Putamen (tissue), 1 donor: Measurements from ENCODE around the gene IDI2.
"Not testable (repeated sequence)": the region's sequence is repeated elsewhere in the genome, so short reads cannot be mapped to it uniquely, and the experiment has no call there.

Source experiments
- DNase-seq: peaks from one replicate; pipeline ENCODE4 v3.0.0-alpha.2; 2016; ENCODE audit warnings: low spot score

The IDI2 gene

DNA sequence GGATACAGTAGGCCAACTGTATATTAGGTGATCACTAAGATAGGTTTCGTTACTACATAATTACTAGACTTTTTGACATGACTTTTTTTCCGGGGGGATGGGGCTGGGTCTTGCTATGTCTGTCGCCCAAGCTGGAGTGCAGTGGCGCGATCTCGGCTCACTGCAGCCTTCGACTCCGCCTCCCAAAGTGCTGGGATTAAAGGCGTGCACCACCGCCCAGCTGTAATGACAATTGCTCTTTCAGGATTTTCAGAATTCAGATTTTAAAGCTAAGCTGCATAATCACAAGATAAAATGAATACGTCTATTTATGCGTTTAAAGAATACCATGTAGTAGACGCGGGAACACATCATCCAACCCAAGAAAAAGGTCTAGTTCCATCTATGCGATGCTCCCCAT, 22.3 kb upstream of the IDI2 start:
- no peak for DNase-seq

DNA sequence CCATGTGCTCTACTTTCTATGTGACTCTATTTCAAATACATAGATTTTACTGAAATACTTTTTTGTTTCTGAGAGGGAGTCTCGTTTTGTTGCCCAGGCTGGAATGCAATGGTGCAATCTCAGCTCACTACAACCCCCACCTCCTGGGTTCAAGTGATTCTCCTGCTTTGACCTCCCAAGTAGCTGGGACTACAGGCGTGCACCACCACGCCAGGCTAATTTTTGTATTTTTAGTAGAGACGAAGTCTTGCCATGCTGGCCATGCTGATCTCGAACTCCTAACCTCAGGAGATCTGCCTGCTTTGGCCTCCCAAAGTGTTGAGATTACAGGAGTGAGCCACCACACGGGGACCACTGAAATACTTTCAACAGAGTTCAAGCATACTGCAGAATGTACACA, 19.8 kb upstream of the IDI2 start:
- no peak for DNase-seq

DNA sequence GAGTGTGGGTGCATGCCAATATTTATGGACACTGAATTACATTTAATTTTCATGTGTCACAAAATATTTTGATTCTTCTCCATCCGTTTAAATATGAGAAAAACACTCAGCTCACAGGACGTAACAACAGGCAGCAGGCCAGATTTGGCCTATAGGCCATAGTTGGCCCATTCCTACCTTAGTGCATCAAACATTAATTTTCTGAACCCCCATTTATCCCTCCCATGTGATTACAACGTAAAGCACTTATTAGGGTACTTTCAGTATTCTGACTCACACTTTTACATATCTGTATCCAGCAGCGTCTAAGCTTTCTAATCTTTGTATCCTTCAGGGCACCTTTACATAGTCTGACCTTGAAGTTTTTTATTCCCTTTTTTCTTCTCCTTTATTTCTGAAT, 19.3 kb upstream of the IDI2 start:
- no peak for DNase-seq

DNA sequence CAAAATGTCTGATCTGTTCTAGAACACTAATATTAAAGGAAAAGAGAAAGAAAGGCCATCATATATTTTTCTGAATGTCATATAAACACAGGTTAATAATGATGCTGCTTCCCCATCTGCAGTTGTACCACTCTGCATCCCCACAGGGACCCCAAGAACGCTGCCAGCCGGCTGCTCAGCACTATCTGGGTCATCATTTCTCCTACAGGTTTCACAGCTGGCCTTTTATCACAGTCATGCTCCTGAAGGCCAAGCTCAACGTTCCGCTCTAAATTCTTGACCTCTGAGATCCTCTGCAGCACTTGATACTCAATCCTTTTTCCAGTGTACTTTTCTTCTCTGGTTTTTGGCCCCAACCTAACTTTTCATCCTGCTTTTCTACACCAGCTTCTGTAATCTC, 18.5 kb upstream of the IDI2 start:
- no peak for DNase-seq

DNA sequence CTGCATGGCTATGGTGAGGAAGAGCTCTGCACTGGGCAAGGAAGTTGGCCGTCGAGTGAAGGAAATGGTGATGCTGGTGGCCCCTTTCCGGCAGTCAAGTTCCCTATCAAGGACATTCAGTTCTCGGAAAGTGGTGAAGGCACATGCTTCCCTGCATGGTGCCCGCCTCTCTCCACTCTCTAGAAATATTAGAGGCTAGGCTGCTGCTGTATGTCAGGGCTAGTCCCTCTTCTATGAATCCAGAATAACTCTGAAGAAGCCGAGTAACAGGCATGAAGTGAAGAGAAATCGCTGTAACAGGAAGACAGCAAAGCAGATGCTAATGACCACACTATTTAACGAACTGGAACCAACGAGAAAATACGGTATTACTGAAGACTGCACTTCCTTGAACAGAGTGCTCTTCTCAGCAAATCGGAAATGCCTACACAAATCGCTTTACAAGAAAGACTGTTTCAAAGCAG, 17.9 kb upstream of the IDI2 start:
- DNase-seq, result no peak

DNA sequence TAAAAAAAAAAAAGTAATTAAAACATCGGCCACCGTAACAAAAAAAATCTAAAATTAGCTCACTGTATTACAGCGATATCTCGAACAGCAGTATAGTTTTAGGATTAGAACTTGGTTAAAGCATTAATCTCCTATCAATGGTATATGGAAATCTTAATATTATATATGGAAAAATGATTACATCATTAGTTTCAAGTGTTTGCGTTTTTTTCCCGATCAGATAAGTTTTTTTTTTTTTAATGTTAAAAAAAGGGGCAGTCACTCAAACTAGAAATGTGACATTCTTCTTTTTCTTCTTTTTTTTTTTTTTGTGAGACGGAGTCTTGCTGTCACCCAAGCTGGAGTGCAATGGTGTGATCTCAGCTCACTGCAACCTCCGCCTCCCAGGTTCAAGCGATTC, 15.9 kb upstream of the IDI2 start:
- DNase-seq, result no peak

DNA sequence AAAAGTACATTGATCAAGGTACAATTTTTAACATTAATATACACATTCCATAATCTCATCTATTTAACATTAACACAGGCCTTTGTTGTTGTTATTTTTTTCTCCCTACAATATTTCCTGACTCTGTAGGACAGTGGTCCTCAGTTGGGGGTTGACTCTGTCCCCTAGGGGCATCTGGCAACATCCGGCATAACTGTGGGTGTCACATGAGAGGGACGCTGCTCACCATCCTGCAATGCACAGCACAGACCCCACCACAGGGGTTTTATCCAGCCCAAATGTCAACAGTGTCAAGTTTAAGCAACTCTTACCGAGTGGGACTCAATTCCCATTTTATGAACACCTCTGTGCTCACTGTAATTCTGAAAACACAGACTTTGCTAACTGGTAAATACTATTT, 14.5 kb upstream of the IDI2 start:
- DNase-seq, result no peak

DNA sequence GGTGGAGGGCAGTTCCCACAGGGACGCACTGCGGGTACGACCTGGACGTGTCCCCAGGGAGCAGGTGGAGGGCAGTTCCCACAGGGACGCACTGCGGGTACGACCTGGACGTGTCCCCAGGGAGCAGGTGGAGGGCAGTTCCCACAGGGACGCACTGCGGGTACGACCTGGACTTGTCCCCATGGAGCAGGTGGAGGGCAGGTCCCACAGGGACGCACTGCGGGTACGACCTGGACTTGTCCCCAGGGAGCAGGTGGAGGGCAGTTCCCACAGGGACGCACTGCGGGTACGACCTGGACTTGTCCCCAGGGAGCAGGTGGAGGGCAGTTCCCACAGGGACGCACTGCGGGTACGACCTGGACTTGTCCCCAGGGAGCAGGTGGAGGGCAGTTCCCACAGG, 13.1 kb upstream of the IDI2 start:
- not testable (repeated sequence) for DNase-seq

DNA sequence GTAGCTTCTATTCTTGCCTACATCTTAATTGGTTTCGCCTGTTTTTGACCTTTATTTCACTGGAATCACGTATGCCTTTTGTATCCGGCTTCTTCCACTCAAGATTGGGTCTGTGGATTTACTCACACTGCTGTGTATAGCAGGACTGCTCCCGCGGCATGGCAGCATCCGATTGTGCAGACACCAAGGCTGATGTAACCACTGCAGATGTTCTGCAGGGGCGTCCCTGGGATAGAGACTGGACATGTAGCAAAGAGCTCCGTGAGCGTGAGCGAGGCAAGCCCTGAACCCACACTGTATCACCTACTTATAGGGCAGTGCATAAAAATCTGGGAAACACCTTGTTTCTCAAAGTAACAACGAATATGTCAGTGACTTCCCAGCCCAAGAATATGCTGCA, 11.4 kb upstream of the IDI2 start:
- DNase-seq, result peak; percentile 37

DNA sequence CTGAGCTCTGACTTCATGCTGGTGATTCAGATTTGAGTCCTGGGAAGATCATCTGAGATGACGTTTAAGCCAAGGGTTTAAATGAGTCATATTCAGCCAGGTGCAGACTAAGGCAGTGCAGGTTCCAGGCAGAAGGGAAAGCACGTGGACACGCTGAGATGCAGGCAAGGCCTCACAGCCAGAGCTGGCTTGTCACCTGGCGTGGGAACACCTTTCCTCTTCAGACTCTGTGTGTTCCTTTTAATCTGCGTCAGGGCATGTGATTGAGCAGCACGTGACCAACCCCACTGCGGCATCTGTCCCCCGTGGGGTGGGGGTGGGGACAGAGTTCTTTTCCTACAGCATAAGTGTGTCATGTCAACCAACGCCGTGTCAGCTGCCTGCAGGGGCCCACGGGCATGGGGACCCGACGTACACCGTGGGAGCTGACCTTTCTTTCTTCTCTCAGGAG, 10.7 kb upstream of the IDI2 start:
- DNase-seq, result peak; percentile 67

DNA sequence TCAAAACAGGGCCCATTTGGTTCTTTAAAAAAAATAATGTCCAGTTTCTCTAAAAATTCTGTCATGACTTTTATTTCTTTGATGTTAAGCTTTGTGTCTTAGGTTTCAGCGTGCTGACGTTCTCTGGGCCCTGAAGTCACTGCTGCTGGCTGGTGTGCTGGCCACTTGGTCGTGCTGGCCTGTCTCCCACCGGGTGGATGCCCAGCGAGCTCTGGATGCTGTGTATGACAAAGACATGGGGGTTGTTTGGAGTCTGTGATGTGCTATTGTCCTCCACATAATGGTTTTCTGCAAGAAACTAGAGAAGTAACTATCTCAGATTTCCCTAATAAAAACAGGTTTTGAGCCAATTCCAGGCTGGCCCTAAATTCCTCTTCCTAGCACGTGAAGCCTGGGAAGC, 9.5 kb upstream of the IDI2 start:
- peak; percentile 81 for DNase-seq

DNA sequence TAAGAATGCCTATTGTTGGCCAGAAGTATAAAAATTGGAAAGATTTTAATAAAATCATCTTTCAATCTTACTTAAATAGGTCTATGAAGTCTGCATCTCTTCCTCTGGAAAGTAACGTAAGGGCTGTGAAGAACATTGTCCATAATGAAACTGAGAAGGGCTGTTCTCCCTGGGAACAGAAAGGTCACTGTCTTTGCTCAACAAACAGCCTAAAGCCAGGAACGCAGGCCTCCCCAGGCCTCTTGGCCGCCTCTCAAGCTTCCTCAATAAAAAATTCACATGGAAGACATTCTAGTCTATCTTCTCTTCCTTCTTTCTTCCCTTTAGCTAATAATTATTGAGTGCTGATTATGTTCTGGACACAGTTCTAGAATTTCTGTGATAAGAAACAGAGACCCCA, 9.1 kb upstream of the IDI2 start:
- DNase-seq, result peak; percentile 77

DNA sequence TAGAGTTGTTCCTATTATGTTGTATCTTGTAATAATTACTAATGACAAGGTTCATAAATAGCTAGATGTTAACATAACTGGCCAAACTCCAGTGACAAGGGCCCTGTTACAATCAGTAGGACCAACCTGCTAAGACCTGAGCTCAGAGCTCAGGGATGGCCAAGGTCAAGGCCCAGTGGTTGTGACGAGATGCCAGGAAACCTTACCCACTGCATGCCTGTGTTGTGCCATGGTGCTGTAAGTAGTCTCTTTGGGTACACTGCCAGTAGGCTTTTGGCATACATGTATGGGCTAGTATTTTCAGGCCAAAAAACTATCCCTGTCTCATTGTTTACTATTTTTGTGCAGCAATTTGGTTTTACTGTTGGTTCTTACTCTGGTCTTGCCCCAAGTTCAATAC, 7.9 kb upstream of the IDI2 start:
- no peak for DNase-seq

DNA sequence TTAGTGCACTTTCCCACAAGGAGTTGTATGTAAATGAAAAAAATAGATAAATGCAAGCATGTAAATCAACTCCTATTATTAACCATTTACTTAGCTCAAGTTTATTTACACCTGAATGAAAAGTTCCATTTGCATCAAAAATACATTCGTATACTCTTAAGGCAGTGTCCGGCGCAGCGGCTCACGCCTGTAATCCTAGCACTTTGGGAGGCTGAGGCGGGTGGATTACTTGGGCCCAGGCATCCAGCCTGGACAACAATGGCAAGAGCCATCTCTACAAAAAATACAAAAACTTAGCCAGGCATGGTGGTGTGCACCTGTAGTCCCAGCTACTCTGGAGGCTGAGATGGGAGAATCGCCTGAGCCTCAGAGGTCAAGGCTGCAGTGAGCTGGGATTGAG, 4.2 kb upstream of the IDI2 start:
- DNase-seq, result no peak

DNA sequence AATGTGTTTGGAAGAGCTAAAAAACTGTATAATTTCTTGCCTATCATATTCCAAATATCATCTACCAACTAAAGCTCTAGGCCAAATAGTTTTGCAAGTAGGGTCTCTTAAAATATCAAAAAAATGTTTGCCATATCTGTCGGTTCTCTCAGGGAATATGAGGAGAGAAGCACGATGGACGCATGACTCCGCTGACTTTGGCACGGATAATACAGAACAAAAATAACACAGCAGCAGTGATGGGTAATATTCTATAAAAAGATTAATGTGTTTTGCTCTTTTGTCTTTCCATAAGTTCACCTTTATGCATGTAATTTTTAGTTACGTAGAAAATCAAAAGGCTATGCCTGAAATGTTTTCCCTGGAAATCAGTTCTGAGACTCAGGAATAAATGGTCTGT, 919 bp upstream of the IDI2 start:
- no peak for DNase-seq

DNA sequence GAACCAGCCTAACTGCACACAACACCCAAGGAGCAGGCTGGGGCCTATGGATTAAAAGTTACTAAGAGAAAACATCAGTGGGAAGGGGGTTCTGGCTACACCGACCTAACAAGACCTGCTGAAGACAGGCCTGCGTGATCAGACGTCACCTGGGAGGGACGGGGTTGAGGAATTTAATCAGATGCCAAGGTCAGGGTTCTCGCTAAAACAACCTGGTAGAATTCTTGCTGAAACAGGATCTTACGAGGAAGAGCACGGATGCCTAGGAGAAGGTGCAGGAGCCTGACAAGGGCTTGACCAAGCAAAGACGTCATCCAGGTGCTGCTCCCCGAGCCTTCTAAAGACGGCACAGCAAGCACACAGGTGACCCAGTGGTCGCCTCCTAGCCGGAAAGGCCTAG, 1.6 kb downstream of the IDI2 start:
- no peak for DNase-seq

DNA sequence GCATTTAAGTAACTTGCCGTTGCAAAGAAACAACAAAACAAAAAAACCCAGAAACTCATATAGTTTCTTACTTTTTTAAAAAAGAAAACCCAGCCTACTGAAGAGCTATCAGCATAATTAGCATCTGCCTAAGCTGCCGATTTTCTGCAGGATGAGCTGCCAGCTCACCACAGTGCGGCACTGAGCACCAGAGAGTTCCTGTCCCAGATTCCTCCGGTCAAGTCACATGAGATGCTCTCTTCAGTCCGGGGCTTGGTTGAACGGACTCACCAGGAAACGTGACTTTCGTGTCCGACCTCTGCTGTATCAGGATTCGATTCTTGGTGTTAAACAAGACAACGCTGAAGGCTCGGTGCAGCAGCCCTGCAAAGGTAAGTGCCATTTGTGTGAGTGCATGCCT, 3.2 kb downstream of the IDI2 start:
- DNase-seq, result peak; percentile 75

DNA sequence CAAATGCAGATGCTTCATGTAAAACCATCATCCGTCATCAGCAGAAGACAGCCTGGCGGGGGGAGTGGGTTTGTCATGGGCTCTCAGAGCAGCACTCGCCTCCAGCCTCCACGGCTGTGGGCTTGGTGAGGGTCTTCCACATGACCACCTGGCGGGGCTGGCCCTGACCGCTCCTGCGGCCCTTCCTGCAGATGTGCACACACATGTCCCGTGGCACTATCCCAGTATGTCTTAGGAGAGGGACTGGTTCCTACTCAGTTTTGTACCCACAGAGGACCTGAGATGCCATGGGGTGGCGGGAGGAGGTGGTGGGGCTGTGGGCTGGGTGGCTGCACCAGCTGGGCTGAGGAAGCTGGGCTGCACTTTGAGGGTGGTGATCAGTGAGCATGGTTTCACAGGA, 4.7 kb downstream of the IDI2 start:
- no peak for DNase-seq

DNA sequence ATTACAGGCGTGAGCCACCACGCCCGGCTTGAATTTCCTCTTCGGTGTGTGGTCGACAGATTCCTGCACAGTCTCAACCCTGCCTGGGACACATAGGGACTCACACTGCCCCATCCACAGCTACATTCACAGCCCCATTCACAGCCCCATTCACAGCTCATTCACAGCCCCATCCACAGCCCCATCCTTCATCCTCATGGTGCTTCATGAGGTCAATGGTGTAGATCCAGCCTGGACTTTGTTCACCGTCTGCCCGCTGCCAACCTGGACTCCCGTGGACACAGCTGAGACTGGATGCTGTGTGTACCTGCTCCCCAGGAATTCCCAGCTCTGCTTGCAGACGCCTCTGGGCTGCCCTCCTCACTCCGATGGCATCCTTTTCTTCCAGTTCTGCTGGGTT, 5.2 kb downstream of the IDI2 start:
- no peak for DNase-seq

DNA sequence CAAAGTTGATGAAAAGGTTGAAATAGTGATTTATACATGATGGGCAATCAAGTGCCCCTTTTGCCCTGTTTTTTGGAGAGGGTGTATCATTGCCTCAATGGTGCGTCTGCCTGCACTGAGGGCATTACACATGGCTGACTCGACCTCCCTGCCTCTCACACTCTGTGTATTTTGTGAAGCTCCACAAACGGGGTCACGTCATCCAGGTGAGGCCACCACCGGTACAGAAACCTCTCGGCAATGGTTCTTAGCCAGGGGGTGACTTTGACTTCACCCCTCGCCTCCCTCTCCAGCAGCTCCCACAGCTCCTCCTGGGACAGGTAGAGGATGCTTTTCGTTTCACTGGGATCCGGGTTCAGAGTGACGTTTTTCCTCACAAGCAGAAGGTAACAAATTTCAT, 6.3 kb downstream of the IDI2 start:
- DNase-seq, result no peak

DNA sequence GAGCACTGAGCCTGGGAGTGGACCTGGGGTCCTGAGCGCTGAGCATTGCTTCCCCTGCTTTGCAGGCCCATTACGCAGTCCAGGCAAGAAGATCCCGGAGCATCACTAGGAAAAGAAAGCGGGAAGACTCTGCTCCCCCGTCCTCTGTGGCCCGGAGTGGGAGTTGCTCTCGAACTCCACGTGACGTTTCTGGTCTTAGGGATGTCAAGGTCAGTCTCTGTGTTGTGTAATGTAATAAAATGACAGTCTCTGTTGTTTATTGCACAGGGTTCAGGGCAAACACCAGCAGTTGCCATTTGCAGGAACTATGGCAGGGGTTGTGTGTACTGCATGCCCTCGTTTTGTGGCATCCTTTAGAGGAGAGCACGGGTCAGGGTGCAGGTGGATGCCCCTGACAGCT, 10.0 kb downstream of the IDI2 start:
- DNase-seq, result no peak

DNA sequence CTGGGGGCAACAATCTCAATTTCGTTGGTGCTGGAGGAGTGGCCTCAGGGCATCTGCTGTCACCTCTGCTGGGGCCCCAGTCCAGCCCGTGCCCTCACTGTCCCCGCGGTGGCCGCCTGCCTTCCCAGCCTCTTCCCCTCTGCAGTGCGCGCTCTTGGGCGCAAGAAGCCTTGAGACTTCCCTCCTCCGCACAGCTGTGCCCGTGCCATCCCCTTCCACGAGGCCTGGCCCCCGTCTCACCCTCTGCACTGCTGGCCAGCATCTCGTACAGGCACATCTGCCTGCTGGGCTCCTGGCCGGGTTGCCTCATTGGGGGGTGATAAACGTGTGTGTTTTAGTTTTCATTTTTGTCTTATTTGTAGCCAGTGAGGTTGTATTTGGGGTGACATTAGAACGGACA, 14.0 kb downstream of the IDI2 start:
- DNase-seq, result no peak

DNA sequence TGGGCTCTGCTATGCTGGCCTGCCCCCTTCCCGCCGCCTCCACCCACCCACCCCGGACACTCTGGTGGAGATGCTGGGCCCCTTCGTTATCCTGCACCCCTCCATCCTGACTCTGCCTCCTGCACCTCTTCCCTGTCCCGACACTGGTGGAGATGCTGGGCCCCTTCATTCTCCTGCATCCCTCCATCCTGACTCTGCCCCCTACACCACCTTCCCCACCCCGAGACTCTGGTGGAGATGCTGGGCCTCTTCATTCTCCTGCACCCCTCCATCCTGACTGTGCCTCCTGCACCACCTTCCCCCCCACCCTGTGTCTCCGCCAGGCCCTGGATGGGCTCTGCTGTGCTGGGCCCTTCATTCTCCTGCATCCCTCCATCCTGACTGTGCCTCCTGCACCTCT, 15.0 kb downstream of the IDI2 start:
- DNase-seq, result no peak

DNA sequence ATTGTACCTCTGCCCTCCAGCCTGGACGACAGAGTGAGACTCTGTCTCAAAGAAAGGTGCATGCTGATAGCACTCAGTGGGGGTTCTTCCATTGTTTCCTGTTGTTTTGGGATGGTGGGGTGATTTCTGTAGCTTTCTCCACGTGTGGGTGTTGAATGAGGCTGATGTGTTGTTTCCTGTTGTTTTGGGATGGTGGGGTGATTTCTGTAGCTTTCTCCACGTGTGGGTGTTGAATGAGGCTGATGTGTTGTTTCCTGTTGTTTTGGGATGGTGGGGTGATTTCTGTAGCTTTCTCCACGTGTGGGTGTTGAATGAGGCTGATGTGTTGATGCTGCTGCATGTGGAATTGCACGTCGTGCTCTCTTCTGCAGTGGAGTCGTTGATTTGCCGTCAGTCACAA, 15.7 kb downstream of the IDI2 start:
- DNase-seq, result not testable (repeated sequence)

DNA sequence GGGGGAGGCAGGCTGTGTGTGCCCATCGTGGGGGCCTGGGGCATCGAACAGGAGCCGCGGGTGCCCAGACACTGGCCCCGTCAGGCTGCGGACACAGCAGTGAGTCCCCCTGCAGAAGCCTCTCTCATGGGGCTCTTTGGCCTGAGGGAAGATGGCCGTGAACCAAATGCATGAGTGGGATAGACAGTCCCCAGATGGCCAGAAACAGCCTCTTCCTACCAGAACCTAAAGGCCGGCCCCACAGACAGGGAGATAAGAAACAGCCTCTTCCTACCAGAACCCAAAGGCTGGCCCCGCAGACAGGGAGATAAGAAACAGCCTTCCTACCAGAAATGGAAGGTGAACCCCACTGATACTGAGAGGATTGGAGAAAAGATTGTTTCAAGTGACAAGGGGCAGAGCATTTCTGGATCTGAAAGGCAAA, 16.6 kb downstream of the IDI2 start:
- no peak for DNase-seq
